Mesenchymal stem cell (in vitro differentiated cells and primary cell): Measurements from ENCODE around the gene RUNX2.

Experiments
- DNase-seq: peaks from one replicate; pipeline ENCODE4 v3.0.0-alpha.2; 2013
- H2AFZ ChIP-seq: one replicate; pipeline ENCODE4 v1.6.1; 2013; ENCODE audit warnings: low read depth, mild to moderate bottlenecking, control low read depth, inconsistent platforms, low read length, moderate library complexity
- H2AK5ac ChIP-seq: 2 replicates; pipeline ENCODE4 v1.6.1; 2013; ENCODE audit warnings: low read length, moderate library complexity, mild to moderate bottlenecking, inconsistent platforms; ENCODE audit not compliant: severe bottlenecking
- H2BK120ac ChIP-seq: one replicate; pipeline ENCODE4 v1.6.1; 2013; ENCODE audit warnings: low read depth, mild to moderate bottlenecking, inconsistent platforms, low read length, moderate library complexity
- H2BK12ac ChIP-seq, 2 experiments: one replicate each; pipeline ENCODE4 v1.6.1; 2013; ENCODE audit warnings: inconsistent platforms in 2 of 2, low read length in 2 of 2, mild to moderate bottlenecking in 2 of 2, moderate library complexity in 2 of 2, control low read depth in 1 of 2
- H2BK15ac ChIP-seq: one replicate; pipeline ENCODE4 v1.6.1; 2013; ENCODE audit warnings: mild to moderate bottlenecking, low read depth, inconsistent platforms; ENCODE audit not compliant: poor library complexity, severe bottlenecking
- H2BK5ac ChIP-seq: 2 replicates; pipeline ENCODE4 v1.6.1; 2013; ENCODE audit warnings: low read depth, mild to moderate bottlenecking, low read length, control low read depth, inconsistent platforms; ENCODE audit not compliant: poor library complexity, severe bottlenecking
- H3K14ac ChIP-seq, 2 experiments: one replicate each; pipeline ENCODE4 v1.6.1; 2013; ENCODE audit warnings: inconsistent platforms in 2 of 2, low read length in 2 of 2, control low read depth in 1 of 2, mild to moderate bottlenecking in 1 of 2, moderate library complexity in 1 of 2
- H3K18ac ChIP-seq, 2 experiments: one replicate each; pipeline ENCODE4 v1.6.1; 2013; ENCODE audit warnings: inconsistent platforms in 2 of 2, low read length in 2 of 2, control low read depth in 1 of 2, low read depth in 1 of 2, mild to moderate bottlenecking in 1 of 2
- H3K23ac ChIP-seq, 2 experiments: one replicate each; pipeline ENCODE4 v1.6.1; 2013; ENCODE audit warnings: inconsistent platforms in 2 of 2, low read length in 2 of 2, mild to moderate bottlenecking in 2 of 2, moderate library complexity in 2 of 2, control low read depth in 1 of 2
- H3K27ac ChIP-seq: 2 replicates; pipeline ENCODE4 v1.5.1; 2013; ENCODE audit warnings: mild to moderate bottlenecking, moderate library complexity, low read length, control low read depth, inconsistent platforms; ENCODE audit not compliant: poor library complexity, severe bottlenecking
- H3K27me3 ChIP-seq, 2 experiments: 2 replicates each; pipeline versions ENCODE4 v1.6.1 to v1.7.0; 2013; ENCODE audit warnings: low read length in 2 of 2, mild to moderate bottlenecking in 2 of 2, moderate library complexity in 2 of 2, control low read depth in 1 of 2, inconsistent platforms in 1 of 2; ENCODE audit not compliant: control insufficient read depth in 1 of 2, insufficient read depth in 1 of 2
- H3K36me3 ChIP-seq, 2 experiments: 2 replicates each; pipeline versions ENCODE4 v1.6.1 to v1.7.0; 2013; ENCODE audit warnings: low read length in 2 of 2, control low read depth in 1 of 2, inconsistent platforms in 1 of 2, low read depth in 1 of 2, mild to moderate bottlenecking in 1 of 2; ENCODE audit not compliant: insufficient read depth in 2 of 2, control insufficient read depth in 1 of 2
- H3K4ac ChIP-seq, 2 experiments: one replicate each; pipeline ENCODE4 v1.6.1; 2013; ENCODE audit warnings: inconsistent platforms in 2 of 2, low read length in 2 of 2, mild to moderate bottlenecking in 2 of 2, moderate library complexity in 2 of 2, control low read depth in 1 of 2, low read depth in 1 of 2
- H3K4me1 ChIP-seq: 2 replicates; pipeline ENCODE4 v1.6.1; 2013; ENCODE audit warnings: low read depth, low read length, control low read depth; ENCODE audit not compliant: control insufficient read depth, insufficient read depth
- H3K4me2 ChIP-seq: 2 replicates; pipeline ENCODE4 v1.6.1; 2013; ENCODE audit warnings: low read length, mild to moderate bottlenecking, inconsistent platforms; ENCODE audit not compliant: poor library complexity, severe bottlenecking
- H3K4me3 ChIP-seq, 2 experiments: 2 replicates each; pipeline versions ENCODE4 v1.5.1 to v1.7.0; 2013; ENCODE audit warnings: low read length in 2 of 2, mild to moderate bottlenecking in 2 of 2, control low read depth in 1 of 2, low read depth in 1 of 2; ENCODE audit not compliant: insufficient read depth in 1 of 2
- H3K79me1 ChIP-seq: replicated peaks from 2 replicates; pipeline ENCODE4 v1.6.1; 2013; ENCODE audit warnings: mild to moderate bottlenecking, control low read depth, low read length, inconsistent platforms; ENCODE audit not compliant: poor library complexity, severe bottlenecking
- H3K9ac ChIP-seq: 2 replicates; pipeline ENCODE4 v1.7.0; 2013; ENCODE audit warnings: mild to moderate bottlenecking, low read length, moderate library complexity
- H3K9me3 ChIP-seq: 2 replicates; pipeline ENCODE4 v1.7.0; 2013; ENCODE audit warnings: mild to moderate bottlenecking, low read length; ENCODE audit not compliant: control insufficient read depth
- H4K8ac ChIP-seq: one replicate; pipeline ENCODE4 v1.6.1; 2013; ENCODE audit warnings: inconsistent platforms, mild to moderate bottlenecking, low read length, moderate library complexity
- H4K91ac ChIP-seq: one replicate; pipeline ENCODE4 v1.6.1; 2013; ENCODE audit warnings: mild to moderate bottlenecking, low read length, inconsistent platforms
- WGBS: methylation state at CpG from one replicate; pipeline ENCODE4 v1.1.7; 2013; ENCODE audit warnings: mixed read lengths; 5-methylcytosine and 5-hydroxymethylcytosine counted together

RUNX2 gene

GRCh38 chr6:45690846-45691245, 362.7 kb downstream of the RUNX2 start:
- H3K23ac ChIP-seq: no peak overlapping the region
- no peak overlapping the region for H4K91ac ChIP-seq
- H3K18ac ChIP-seq: no peak overlapping the region
- H4K8ac ChIP-seq: no peak overlapping the region
- H3K4me2 ChIP-seq: no peak overlapping the region
- WGBS: 98% methylated on average over 1 of the region's 1 CpG
- no peak overlapping the region for H2BK120ac ChIP-seq
- no peak overlapping the region for H2BK5ac ChIP-seq
- no peaks in the 10 kb centered on the region for H3K9me3 ChIP-seq
- no peaks in the 10 kb centered on the region for H3K27me3 ChIP-seq
- H3K9ac ChIP-seq: no peak overlapping the region
- H2AFZ ChIP-seq: no peak overlapping the region
- no peak overlapping the region for H2AK5ac ChIP-seq
- H3K27ac ChIP-seq: no peak overlapping the region
- DNase-seq: no peak
- H3K4me1 ChIP-seq: peaks cover 5% of the 10 kb centered on the region
- no peak overlapping the region for H3K4me3 ChIP-seq
- H2BK12ac ChIP-seq: no peak overlapping the region
- no peaks in the 10 kb centered on the region for H3K36me3 ChIP-seq
- H3K79me1 ChIP-seq: no peaks in the 10 kb centered on the region
- H3K14ac ChIP-seq: no peak overlapping the region
- no peak overlapping the region for H2BK15ac ChIP-seq
- H3K4ac ChIP-seq: no peak overlapping the region

GRCh38 chr6:45691426-45691825, 363.3 kb downstream of the RUNX2 start:
- no peak overlapping the region for H4K8ac ChIP-seq
- WGBS: 59% methylated on average over 2 of the region's 2 CpGs
- H2BK15ac ChIP-seq: no peak overlapping the region

DNA sequence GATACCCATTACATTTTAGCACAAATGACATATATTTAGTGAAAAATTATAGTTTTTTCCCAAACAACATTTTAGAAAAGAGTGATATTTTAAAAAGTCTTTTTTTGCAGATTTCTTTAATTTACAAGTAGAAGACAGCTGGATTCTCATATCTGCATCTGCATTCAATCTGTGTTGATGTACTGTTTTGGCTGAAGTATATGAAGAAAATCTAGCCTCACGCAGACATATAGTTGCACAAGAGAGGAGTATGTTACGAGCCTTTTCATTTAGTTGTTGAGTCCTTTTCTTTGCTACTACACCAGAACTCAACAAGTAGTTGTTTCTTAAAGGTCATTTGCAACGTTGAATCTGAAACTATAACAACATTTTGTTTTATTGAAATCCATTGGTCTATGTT, 363.9 kb downstream of the RUNX2 start:
- H3K4ac ChIP-seq: no peak overlapping the region
- H3K4me3 ChIP-seq: no peak overlapping the region
- no peaks in the 10 kb centered on the region for H3K36me3 ChIP-seq
- no peak overlapping the region for H3K18ac ChIP-seq
- H4K91ac ChIP-seq: no peak overlapping the region
- no peak overlapping the region for H2BK15ac ChIP-seq
- no peak overlapping the region for H4K8ac ChIP-seq
- no peak overlapping the region for H3K4me2 ChIP-seq
- no peaks in the 10 kb centered on the region for H3K27me3 ChIP-seq
- no peak overlapping the region for H3K27ac ChIP-seq
- H3K14ac ChIP-seq: no peak overlapping the region
- H3K4me1 ChIP-seq: peaks cover 8% of the 10 kb centered on the region
- no peak overlapping the region for H2BK5ac ChIP-seq
- no peak overlapping the region for H3K9ac ChIP-seq
- H2AK5ac ChIP-seq: no peak overlapping the region
- no peak overlapping the region for H3K23ac ChIP-seq
- H2BK12ac ChIP-seq: no peak overlapping the region
- no peaks in the 10 kb centered on the region for H3K9me3 ChIP-seq
- 100% methylated on average over 2 of the region's 3 CpGs for WGBS
- H2BK120ac ChIP-seq: no peak overlapping the region
- no peak for DNase-seq
- H3K79me1 ChIP-seq: no peaks in the 10 kb centered on the region
- H2AFZ ChIP-seq: no peak overlapping the region

More at GRCh38 chr6:45691426-45691825, 363.3 kb downstream of the RUNX2 start:
- H3K23ac ChIP-seq: no peak overlapping the region
- no peaks in the 10 kb centered on the region for H3K36me3 ChIP-seq
- H3K4me2 ChIP-seq: no peak overlapping the region
- H3K18ac ChIP-seq: peak overlapping the region in 1 of 2 experiments; percentile 48
- no peak overlapping the region for H3K4me3 ChIP-seq
- no peak for DNase-seq
- no peak overlapping the region for H3K27ac ChIP-seq
- no peaks in the 10 kb centered on the region for H3K9me3 ChIP-seq
- peaks cover 5% of the 10 kb centered on the region for H3K4me1 ChIP-seq
- no peaks in the 10 kb centered on the region for H3K79me1 ChIP-seq
- no peak overlapping the region for H3K9ac ChIP-seq
- H4K91ac ChIP-seq: no peak overlapping the region
- no peak overlapping the region for H3K14ac ChIP-seq
- no peak overlapping the region for H3K4ac ChIP-seq
- H3K27me3 ChIP-seq: no peaks in the 10 kb centered on the region
- H2AFZ ChIP-seq: no peak overlapping the region
- no peak overlapping the region for H2BK120ac ChIP-seq
- no peak overlapping the region for H2BK12ac ChIP-seq
- H2AK5ac ChIP-seq: peak overlapping the region; percentile 76
- H2BK5ac ChIP-seq: no peak overlapping the region

DNA sequence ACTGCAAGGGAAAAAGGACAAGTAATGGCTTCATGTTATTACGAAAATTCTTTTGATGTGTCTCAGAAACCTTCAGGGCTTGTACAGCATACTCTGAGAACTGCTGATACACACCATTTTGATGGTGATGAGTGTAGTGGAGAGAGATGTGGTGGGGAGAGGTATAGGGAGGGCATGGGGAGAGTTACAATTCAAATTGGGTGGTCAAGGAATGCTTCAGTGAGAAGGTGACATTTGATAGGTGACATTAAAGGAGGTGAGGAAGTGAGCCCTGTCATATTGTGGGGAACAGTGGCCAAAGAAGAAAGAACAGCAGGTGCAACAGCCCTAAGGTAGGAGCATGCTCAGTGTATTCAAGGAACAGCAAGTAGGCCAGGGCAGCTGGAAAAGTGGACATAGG, 368.6 kb downstream of the RUNX2 start:
- H3K4ac ChIP-seq: peak overlapping the region in 1 of 2 experiments; percentile 85
- no peaks in the 10 kb centered on the region for H3K36me3 ChIP-seq
- H3K18ac ChIP-seq: peak overlapping the region; percentile 81 to 94
- DNase-seq: no peak
- peak overlapping the region; percentile 96 for H4K91ac ChIP-seq
- no peak overlapping the region for H3K4me2 ChIP-seq
- H4K8ac ChIP-seq: peak overlapping the region; percentile 52
- peak overlapping the region; percentile 58 for H2BK120ac ChIP-seq
- H3K14ac ChIP-seq: peak overlapping the region in 1 of 2 experiments; percentile 96
- H2AK5ac ChIP-seq: peak overlapping the region; percentile 100
- 93% methylated on average over 1 of the region's 1 CpG for WGBS
- no peak overlapping the region for H2AFZ ChIP-seq
- peaks cover 9% of the 10 kb centered on the region for H3K4me1 ChIP-seq
- H3K9ac ChIP-seq: no peak overlapping the region
- H3K4me3 ChIP-seq: no peak overlapping the region
- no peak overlapping the region for H3K23ac ChIP-seq
- H2BK12ac ChIP-seq: peak overlapping the region; percentile 93 to 94
- no peak overlapping the region for H2BK15ac ChIP-seq
- no peaks in the 10 kb centered on the region for H3K27me3 ChIP-seq
- no peaks in the 10 kb centered on the region for H3K79me1 ChIP-seq
- H2BK5ac ChIP-seq: peak overlapping the region; percentile 84
- no peaks in the 10 kb centered on the region for H3K9me3 ChIP-seq
- peak overlapping the region; percentile 72 for H3K27ac ChIP-seq
